Measurements from ENCODE around the gene CST9. TPM values are rescaled to one million over a fixed set of nuclear protein-coding genes. Genes with fewer than 3 reads are reported as not detected.

CST9 gene
- polyA plus RNA-seq, 2 of the 4 experiments (the other 2 are of a cell fraction) = not detected

- 84% methylated on average over 2 of the region's 2 CpGs for WGBS (ENCODE audit: missing lambda C conversion rate)
- Histone ChIP-seq H3K4me1 (no peaks in the 10 kb centered on the region), H3K4me3 (no peak overlapping the region), H3K4me2 (no peak overlapping the region), H3K27ac (no peak overlapping the region), H3K9me3 (no peaks in the 10 kb centered on the region)
- ChIA-PET POLR2A (no interaction called here), CTCF (interaction anchor here (0.6 to 2.3 kb wide), 6 partner anchors 9 to 1573 kb away, joined by 3 to 5 read pairs (median 3); no protein-coding TSS in a partner anchor)
- no peak for ATAC-seq
- FAIRE-seq = no peak
- DNase-seq (ENCODE audit: low read depth in 1 of 2, low spot score in 1 of 2) = no peak
- TF ChIP-seq CHD4 (IDR thresholded peaks at IDR 0.05; ENCODE audit: borderline replicate concordance) = no peak
- peak; percentile 51 to 57; a peak in 3 of 4 replicates for TF ChIP-seq CEBPB (IDR thresholded peaks at IDR 0.05)
Observed at GRCh38 chr20:23649242-23649641, 43.5 kb upstream of the CST9 start.

- DNase-seq (ENCODE audit: low read depth in 1 of 2, low spot score in 1 of 2) (no peak), ATAC-seq (no peak), FAIRE-seq (peak; percentile 51)
- no peak overlapping the region for H3K27ac ChIP-seq
- 94% methylated on average over 2 of the region's 2 CpGs for WGBS (ENCODE audit: missing lambda C conversion rate)
- H3K4me1 ChIP-seq = no peaks in the 10 kb centered on the region
- no peak overlapping the region for H3K4me3 ChIP-seq
- TF ChIP-seq FOSL2 (IDR thresholded peaks at IDR 0.05) = no peak
- no peak for TF ChIP-seq FOSL2 (CRISPR knock-in tag; IDR thresholded peaks at IDR 0.05)
- no peak for TF ChIP-seq EHF (CRISPR knock-in tag; IDR thresholded peaks at IDR 0.05)
- no peaks in the 10 kb centered on the region for H3K9me3 ChIP-seq
- no peak overlapping the region for H3K4me2 ChIP-seq
- ChIA-PET POLR2A (no interaction called here), CTCF (interaction anchor here (1.3 to 1.7 kb wide), 2 partner anchors 21 to 77 kb away, joined by 3 to 5 read pairs; no protein-coding TSS in a partner anchor)
Observed at GRCh38 chr20:23647346-23647745, 41.6 kb upstream of the CST9 start.

GRCh38 chr20:23646106-23646873, 40.6 kb upstream of the CST9 start:
- no peaks in the 10 kb centered on the region for H3K4me1 ChIP-seq
- no peak for FAIRE-seq
- TF ChIP-seq POLR2AphosphoS2 (conservative IDR thresholded peaks at IDR 0.05; ENCODE audit: low read length) = no peak
- H3K4me3 ChIP-seq = no peak overlapping the region
- 34% methylated on average over 4 of the region's 4 CpGs for WGBS (ENCODE audit: missing lambda C conversion rate)
- no peaks in the 10 kb centered on the region for H3K9me3 ChIP-seq
- no peak for DNase-seq (ENCODE audit: low read depth in 1 of 2, low spot score in 1 of 2)
- no peak for ATAC-seq
- POLR2A ChIA-PET = no interaction called here
- H3K27ac ChIP-seq = no peak overlapping the region
- H3K4me2 ChIP-seq = no peak overlapping the region
- CTCF ChIA-PET = interaction anchor here (1.3 to 1.7 kb wide), 2 partner anchors 22 to 78 kb away, joined by 3 to 5 read pairs; no protein-coding TSS in a partner anchor

DNA sequence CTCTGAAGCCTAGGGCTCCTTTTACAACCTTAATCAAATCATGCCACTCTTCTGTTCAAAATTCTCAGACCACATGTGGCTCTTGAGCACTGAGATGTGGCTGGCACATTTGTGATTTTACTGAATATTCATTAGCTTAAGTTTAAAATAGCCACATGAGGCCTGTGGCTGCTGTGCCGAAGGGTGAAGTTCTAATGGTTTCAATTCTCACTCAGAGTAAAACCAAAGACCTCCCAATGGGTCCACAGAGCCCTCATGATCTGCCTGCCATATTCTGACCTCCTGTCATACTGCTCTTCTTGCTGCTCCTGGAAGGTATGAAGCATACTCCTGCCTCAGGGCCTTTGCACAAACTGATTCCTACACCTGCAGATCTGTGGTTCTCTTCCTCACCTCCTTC, 39.9 kb upstream of the CST9 start:
- TF ChIP-seq MAZ (IDR thresholded peaks at IDR 0.05; ENCODE audit: borderline replicate concordance, low read depth, low read length) (no peak), FOXS1 (CRISPR knock-in tag; IDR thresholded peaks at IDR 0.05) (no peak), CEBPB (IDR thresholded peaks at IDR 0.05) (no peak), ELK1 (IDR thresholded peaks at IDR 0.05; ENCODE audit: low read depth, low read length) (no peak), KDM1A (IDR thresholded peaks at IDR 0.05; ENCODE audit: low read depth) (no peak), ZFP36 (IDR thresholded peaks at IDR 0.05; ENCODE audit: borderline replicate concordance, partially characterized antibody) (no peak), ATOH8 (CRISPR knock-in tag; IDR thresholded peaks at IDR 0.05; ENCODE audit: low read depth) (no peak), ZSCAN20 (CRISPR knock-in tag; IDR thresholded peaks at IDR 0.05) (no peak), HEYL (CRISPR knock-in tag; IDR thresholded peaks at IDR 0.05) (no peak), CBX2 (IDR thresholded peaks at IDR 0.05; ENCODE audit: borderline replicate concordance, low read depth) (no peak), HMGXB4 (CRISPR knock-in tag; IDR thresholded peaks at IDR 0.05; ENCODE audit: borderline replicate concordance) (no peak), RFX5 (IDR thresholded peaks at IDR 0.05) (no peak), POLR2A (IDR thresholded peaks at IDR 0.05; ENCODE audit: low read length) (no peak)
- TF ChIP-seq, protein P1, sequence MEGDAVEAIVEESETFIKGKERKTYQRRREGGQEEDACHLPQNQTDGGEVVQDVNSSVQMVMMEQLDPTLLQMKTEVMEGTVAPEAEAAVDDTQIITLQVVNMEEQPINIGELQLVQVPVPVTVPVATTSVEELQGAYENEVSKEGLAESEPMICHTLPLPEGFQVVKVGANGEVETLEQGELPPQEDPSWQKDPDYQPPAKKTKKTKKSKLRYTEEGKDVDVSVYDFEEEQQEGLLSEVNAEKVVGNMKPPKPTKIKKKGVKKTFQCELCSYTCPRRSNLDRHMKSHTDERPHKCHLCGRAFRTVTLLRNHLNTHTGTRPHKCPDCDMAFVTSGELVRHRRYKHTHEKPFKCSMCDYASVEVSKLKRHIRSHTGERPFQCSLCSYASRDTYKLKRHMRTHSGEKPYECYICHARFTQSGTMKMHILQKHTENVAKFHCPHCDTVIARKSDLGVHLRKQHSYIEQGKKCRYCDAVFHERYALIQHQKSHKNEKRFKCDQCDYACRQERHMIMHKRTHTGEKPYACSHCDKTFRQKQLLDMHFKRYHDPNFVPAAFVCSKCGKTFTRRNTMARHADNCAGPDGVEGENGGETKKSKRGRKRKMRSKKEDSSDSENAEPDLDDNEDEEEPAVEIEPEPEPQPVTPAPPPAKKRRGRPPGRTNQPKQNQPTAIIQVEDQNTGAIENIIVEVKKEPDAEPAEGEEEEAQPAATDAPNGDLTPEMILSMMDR (IDR thresholded peaks at IDR 0.05) = no peak
- TF ChIP-seq, protein P2, sequence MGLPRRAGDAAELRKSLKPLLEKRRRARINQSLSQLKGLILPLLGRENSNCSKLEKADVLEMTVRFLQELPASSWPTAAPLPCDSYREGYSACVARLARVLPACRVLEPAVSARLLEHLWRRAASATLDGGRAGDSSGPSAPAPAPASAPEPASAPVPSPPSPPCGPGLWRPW (IDR thresholded peaks at IDR 0.05) = no peak
- TF ChIP-seq, protein P3, sequence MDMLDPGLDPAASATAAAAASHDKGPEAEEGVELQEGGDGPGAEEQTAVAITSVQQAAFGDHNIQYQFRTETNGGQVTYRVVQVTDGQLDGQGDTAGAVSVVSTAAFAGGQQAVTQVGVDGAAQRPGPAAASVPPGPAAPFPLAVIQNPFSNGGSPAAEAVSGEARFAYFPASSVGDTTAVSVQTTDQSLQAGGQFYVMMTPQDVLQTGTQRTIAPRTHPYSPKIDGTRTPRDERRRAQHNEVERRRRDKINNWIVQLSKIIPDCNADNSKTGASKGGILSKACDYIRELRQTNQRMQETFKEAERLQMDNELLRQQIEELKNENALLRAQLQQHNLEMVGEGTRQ (IDR thresholded peaks at IDR 0.05) = no peak
- no peak for ATAC-seq
- H3K4me1 ChIP-seq = no peaks in the 10 kb centered on the region
- no peak overlapping the region for H3K4me2 ChIP-seq
- WGBS (ENCODE audit: missing lambda C conversion rate) = 67% methylated on average over 1 of the region's 1 CpG
- ChIA-PET CTCF (interaction anchor here (1.7 kb wide), 1 partner anchor 79 kb away, joined by 3 read pairs; no protein-coding TSS in a partner anchor), POLR2A (no interaction called here)
- no peak overlapping the region for H3K4me3 ChIP-seq
- no peak for FAIRE-seq
- DNase-seq (ENCODE audit: low read depth in 1 of 2, low spot score in 1 of 2) = no peak
- no peak overlapping the region for H3K27ac ChIP-seq
- no peaks in the 10 kb centered on the region for H3K9me3 ChIP-seq

Measured in A549 (cell line).